Measurements from ENCODE around the gene PIEZO1.

DNA sequence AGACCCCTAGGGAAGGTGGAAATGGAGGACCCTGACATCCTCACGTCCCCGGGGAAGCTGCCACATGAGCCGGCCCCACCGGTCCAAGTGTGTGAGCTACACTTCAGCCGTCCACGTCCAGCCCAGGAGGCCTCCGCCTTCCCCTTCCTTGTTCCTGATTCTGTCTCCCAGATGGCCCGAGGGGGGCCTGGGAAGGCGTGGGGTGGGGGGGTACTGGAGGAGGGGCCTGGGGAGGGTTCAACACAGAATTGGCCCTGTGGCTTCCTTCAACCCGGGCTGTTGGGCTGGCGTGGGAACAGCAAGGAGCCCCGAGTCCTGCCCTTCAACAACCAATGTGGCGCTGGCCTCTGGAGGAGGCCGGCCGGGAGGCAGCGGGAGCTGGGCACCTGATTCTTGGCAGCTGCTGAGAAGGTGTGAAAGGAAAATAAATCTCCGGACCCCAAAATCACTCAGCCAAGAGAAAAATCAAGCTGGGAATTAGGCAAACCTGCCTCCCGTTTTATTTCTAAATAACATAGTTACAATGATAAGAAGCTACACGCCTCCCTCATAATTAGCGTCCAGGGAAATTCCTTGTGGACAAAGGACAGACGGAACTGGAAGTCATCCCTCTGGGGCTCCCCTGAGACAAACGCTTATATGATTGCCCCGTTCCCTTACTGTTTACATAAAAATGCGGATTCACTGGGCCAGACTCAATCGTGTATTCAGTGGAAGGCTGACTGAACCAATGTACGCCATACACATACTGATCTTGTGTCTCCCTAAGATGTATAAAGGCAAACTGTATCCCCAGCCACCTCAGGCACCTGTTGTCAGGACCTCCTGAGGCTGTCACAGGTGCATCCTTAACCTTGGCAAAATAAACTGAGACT is 28.5 kb upstream of the PIEZO1 start:
- TF ChIP-seq, protein P1, sequence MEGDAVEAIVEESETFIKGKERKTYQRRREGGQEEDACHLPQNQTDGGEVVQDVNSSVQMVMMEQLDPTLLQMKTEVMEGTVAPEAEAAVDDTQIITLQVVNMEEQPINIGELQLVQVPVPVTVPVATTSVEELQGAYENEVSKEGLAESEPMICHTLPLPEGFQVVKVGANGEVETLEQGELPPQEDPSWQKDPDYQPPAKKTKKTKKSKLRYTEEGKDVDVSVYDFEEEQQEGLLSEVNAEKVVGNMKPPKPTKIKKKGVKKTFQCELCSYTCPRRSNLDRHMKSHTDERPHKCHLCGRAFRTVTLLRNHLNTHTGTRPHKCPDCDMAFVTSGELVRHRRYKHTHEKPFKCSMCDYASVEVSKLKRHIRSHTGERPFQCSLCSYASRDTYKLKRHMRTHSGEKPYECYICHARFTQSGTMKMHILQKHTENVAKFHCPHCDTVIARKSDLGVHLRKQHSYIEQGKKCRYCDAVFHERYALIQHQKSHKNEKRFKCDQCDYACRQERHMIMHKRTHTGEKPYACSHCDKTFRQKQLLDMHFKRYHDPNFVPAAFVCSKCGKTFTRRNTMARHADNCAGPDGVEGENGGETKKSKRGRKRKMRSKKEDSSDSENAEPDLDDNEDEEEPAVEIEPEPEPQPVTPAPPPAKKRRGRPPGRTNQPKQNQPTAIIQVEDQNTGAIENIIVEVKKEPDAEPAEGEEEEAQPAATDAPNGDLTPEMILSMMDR (IDR thresholded peaks at IDR 0.05): no peak
- TF ChIP-seq POLR2A (IDR thresholded peaks at IDR 0.05): no peak
